Right lobe of liver (tissue), 6 donors: ENCODE data around the gene ZMYND15. TPM values are rescaled to one million over a fixed set of nuclear protein-coding genes. Genes with fewer than 3 reads are reported as not detected.

Experiments used
- ATAC-seq, 4 donors: fragments of 200-7000 bp; cut with Tn5 transposase; one replicate each; pipeline ENCODE4 v1.9.1; 2020; ENCODE audit warnings: mild to moderate bottlenecking in 4 of 4, moderate library complexity in 4 of 4
- DNase-seq, 3 donors: peaks; one replicate each; pipeline ENCODE4 v3.0.0-alpha.2; 2020
- H3K27ac ChIP-seq, 3 donors: fragments of 200-600 bp; one replicate each; pipeline ENCODE4 v1.8.0; 2022
- H3K27me3 ChIP-seq, 2 donors: fragments of 200-600 bp; one replicate each; pipeline ENCODE4 v1.8.0; 2022
- H3K36me3 ChIP-seq, 4 donors: fragments of 200-600 bp; sonication (generic) in 1 of 4; one replicate each; pipeline versions ENCODE4 v1.5.1 to v1.8.0; 2017 to 2022; ENCODE audit warnings: control low read depth in 1 of 4
- H3K4me1 ChIP-seq, 4 donors: fragments of 200-600 bp; sonication (generic) in 1 of 4; one replicate each; pipeline versions ENCODE4 v1.5.1 to v1.8.0; 2017 to 2022; ENCODE audit warnings: control low read depth in 1 of 4
- H3K4me3 ChIP-seq, 3 donors: fragments of 200-600 bp; one replicate each; pipeline ENCODE4 v1.8.0; 2022
- H3K9me3 ChIP-seq, 4 donors: fragments of 200-600 bp; sonication (generic) in 1 of 4; one replicate each; pipeline versions ENCODE4 v1.5.1 to v1.8.0; 2017 to 2022; ENCODE audit warnings: control low read depth in 1 of 4
- POLR2A ChIP-seq: fragments of 450-650 bp; IDR thresholded peaks from one replicate; pipeline ENCODE4 v1.6.1; 2017; ENCODE audit warnings: antibody characterized with exemption, mild to moderate bottlenecking
- WGBS: methylation state at CpG from one replicate; pipeline ENCODE4 v1.1.6; 2018; ENCODE audit warnings: low coverage, low lambda C conversion rate; ENCODE audit not compliant: insufficient coverage; ENCODE audit errors: missing lambda C conversion rate; 5-methylcytosine and 5-hydroxymethylcytosine counted together
- intact Hi-C, 2 donors: fragments of 100-400 bp; cut with DNase I; formaldehyde crosslinking; loops; one replicate each; pipeline versions ENCODE4 v1.11.2 to v1.14.1; 2022
- total RNA-seq, 6 experiments: library from RNA; depleted of rRNA in 2 of 6; stranded (reverse); fragments of >200 nt in 2 of 6; fragmentation: NEBNext Ultra II Directional in 3 of 6; extraction: Animal tissue kit (Norgen Biotek cat#: 25700) in 3 of 6; gene quantifications; one replicate each; pipeline versions ENCODE4 v1.1.0 to v1.2.4, GENCODE V29; 2016 to 2023
- TF ChIP-seq, protein P1 (sequence below), 4 donors: fragments of 200-600 bp in 3 of 4; fragments of 450-650 bp in 1 of 4; IDR thresholded peaks; one replicate each; pipeline versions ENCODE4 v1.5.1 to v1.8.0; 2016 to 2022; ENCODE audit warnings: antibody characterized with exemption in 4 of 4, mild to moderate bottlenecking in 2 of 4
- donor health status: DM: no; HTN: yes; CAD: no.
- donor health status: DM: no; HTN: no; CAD: no.
- donor health status: DM: no; HTN: no; CAD: no.
- donor health status: DM: no; HTN: yes; CAD: no.
- donor health status: DM: no; HTN: yes; CAD: no.

ZMYND15 gene
- total RNA-seq, 6 experiments from 2014 or later, result 0.70 to 6.5 (median 1.9) TPM

DNA sequence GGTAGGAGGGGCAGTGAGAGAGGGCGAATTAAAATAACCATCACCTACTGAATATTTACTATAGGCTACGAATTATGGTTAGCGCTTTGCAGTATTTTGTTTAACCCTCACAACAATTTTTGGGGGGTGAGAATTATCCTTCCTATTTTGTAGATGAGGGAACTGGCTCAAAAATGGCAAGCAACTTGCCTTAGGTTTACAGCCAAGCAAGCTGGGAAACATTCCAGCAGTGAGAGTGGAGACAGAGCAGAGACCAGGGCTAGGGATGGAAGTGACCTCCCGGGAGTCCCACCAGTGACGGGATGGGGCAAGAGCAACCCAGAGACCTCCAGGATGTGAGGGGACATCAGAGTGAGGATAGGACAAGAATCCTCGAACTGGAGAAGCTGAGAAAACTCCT is 46.9 kb downstream of the ZMYND15 start:
- peak overlapping the region in 1 of 3 donors; percentile 18 for H3K4me3 ChIP-seq
- no peaks in the 10 kb centered on the region for H3K9me3 ChIP-seq
- DNase-seq, result no peak
- peak overlapping the region; percentile 84 to 96 (median 92) for H3K27ac ChIP-seq
- H3K36me3 ChIP-seq, result no peaks in the 10 kb centered on the region
- peaks cover 0 to 25% (median 5%) of the 10 kb centered on the region in 4 donors for H3K4me1 ChIP-seq
- no peaks in the 10 kb centered on the region for H3K27me3 ChIP-seq
- no peak for ATAC-seq
- intact Hi-C loops, result loop anchor here (5.0 to 10.0 kb wide), 2 partner anchors 52 to 101 kb away; partner anchors contain the start of genes CXCL16 (in 2 of the 2), MED11 (in 2 of the 2) and ZMYND15 (in 2 of the 2)
- WGBS, result 50% methylated on average over 6 of the region's 6 CpGs
- TF ChIP-seq, protein P1, sequence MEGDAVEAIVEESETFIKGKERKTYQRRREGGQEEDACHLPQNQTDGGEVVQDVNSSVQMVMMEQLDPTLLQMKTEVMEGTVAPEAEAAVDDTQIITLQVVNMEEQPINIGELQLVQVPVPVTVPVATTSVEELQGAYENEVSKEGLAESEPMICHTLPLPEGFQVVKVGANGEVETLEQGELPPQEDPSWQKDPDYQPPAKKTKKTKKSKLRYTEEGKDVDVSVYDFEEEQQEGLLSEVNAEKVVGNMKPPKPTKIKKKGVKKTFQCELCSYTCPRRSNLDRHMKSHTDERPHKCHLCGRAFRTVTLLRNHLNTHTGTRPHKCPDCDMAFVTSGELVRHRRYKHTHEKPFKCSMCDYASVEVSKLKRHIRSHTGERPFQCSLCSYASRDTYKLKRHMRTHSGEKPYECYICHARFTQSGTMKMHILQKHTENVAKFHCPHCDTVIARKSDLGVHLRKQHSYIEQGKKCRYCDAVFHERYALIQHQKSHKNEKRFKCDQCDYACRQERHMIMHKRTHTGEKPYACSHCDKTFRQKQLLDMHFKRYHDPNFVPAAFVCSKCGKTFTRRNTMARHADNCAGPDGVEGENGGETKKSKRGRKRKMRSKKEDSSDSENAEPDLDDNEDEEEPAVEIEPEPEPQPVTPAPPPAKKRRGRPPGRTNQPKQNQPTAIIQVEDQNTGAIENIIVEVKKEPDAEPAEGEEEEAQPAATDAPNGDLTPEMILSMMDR (IDR thresholded peaks at IDR 0.05), result no peak
- TF ChIP-seq POLR2A, result no peak

DNA sequence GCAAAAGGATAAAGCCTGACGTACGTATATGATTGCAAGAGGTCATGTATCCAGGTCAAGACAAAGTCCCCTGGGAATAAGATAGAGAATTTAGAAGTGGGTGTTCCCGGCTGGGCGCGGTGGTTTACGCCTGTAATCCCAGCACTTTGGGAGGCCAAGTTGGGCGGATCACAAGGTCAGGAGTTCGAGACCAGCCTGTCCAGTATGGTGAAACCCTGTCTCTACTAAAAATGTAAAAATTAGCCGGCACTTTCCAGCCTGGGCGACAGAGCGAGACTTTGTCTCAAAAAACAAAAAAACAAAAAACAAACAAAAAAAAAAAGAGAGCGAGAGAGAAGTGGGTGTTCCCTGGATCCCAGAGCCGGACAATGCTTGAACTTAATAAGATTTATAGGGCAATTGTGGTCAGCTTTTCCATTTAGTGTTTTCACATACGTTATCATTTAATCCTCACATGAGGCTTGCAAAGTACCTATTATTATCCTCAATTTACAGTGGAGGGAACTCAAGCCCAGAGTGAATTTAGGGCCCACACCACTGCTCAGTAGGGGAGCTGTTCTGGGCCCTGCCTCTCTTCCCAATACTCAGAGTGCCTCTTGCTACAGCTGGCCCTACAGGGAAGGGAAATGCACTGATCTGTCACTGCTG is 48.6 kb downstream of the ZMYND15 start:
- no peaks in the 10 kb centered on the region for H3K36me3 ChIP-seq
- no peaks in the 10 kb centered on the region for H3K9me3 ChIP-seq
- TF ChIP-seq, protein P1 (IDR thresholded peaks at IDR 0.05), result peak in 1 of 4 donors; percentile 5
- no peak for TF ChIP-seq POLR2A
- no peaks in the 10 kb centered on the region for H3K27me3 ChIP-seq
- intact Hi-C loops, result loop anchor here (5.0 to 10.0 kb wide), 2 partner anchors 53 to 99 kb away; partner anchors contain the start of genes CXCL16 (in 2 of the 2), MED11 (in 2 of the 2) and ZMYND15 (in 2 of the 2)
- 18% methylated on average over 14 of the region's 14 CpGs for WGBS
- no peak for DNase-seq
- peak in 1 of 4 donors; percentile 0 for ATAC-seq
- H3K27ac ChIP-seq, result peak overlapping the region; percentile 84 to 96 (median 92)
- peak overlapping the region; percentile 68 to 84 (median 83) for H3K4me3 ChIP-seq
- H3K4me1 ChIP-seq, result peaks cover 0 to 25% (median 5%) of the 10 kb centered on the region in 4 donors

DNA sequence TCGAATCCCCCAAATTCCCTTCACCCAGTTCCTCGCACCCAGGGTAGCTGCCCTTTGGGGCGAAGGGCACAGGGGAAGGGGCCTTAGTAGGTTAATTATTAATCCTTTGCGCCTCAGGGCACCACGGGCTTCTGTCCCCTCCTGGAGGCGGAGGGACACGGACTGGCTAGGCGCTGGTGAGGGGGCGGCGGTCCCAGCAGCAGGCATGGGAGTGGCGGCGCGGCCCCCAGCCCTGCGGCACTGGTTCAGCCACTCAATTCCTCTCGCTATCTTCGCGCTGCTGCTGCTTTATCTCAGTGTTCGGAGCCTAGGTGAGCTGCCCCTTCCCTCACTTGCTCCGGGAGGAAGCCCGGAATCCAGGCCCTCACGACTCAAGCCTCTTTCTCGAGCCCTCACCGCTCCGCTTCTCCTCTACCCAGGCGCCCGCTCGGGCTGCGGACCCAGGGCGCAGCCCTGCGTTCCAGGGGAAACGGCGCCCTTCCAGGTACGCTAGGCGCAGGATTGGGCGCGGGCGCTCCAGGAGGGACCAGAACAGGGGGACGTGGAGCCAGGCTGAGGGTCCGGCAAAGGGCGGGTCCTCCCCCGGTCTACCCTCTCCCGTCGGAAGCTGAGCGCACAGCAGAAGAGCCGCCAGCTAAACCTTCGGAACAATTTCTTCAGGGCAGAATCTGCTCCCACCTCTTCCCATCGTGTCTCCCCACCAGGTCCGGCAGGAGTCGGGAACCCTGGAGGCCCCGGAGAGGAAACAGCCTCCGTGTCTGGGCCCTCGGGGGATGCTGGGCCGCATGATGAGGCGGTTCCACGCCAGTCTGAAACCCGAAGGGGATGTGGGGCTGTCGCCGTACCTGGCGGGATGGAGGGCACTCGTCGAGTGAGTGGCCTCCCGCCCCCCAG is 49.4 kb downstream of the ZMYND15 start, which contains the start of gene GLTPD2:
Gene GLTPD2 (plus strand): TSS at position 158 of the 894 bp plus-strand sequence. CDS start 48 bp downstream, at position 206.
- 8% methylated on average over 7 of the region's 62 CpGs for WGBS
- ATAC-seq (peak; percentile 40 to 63 (median 57)), DNase-seq (peak; percentile 76 to 79 (median 76))
- Histone ChIP-seq H3K4me3 (peak within 1 kb of the TSS; percentile 68 to 84 (median 83)), H3K4me1 (peaks cover 0 to 25% (median 5%) of the 10 kb centered on the region in 4 donors), H3K27me3 (no peaks in the 10 kb centered on the region), H3K36me3 (no peaks in the 10 kb centered on the region), H3K27ac (peak within 1 kb of the TSS; percentile 84 to 96 (median 92)), H3K9me3 (no peaks in the 10 kb centered on the region)
- intact Hi-C loops, result loop anchor here (5.0 to 10.0 kb wide), 2 partner anchors 54 to 98 kb away; partner anchors contain the start of genes CXCL16 (in 2 of the 2), MED11 (in 2 of the 2) and ZMYND15 (in 2 of the 2)
- TF ChIP-seq, protein P1 (IDR thresholded peaks at IDR 0.05), result peak in 2 of 4 donors; percentile 9 to 16
- TF ChIP-seq POLR2A, result peak; percentile 74

DNA sequence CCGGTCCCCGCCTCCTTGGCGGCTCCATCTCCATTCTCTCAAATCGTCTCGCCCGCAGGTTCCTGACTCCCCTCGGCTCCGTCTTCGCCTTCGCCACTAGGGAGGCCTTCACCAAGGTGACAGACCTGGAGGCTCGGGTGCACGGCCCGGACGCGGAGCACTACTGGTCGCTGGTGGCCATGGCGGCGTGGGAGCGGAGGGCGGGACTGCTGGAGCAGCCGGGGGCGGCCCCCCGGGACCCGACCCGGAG is 50.0 kb downstream of the ZMYND15 start:
- no peak for ATAC-seq
- peaks cover 0 to 25% (median 5%) of the 10 kb centered on the region in 4 donors for H3K4me1 ChIP-seq
- intact Hi-C loops, result loop anchor here (5.0 to 10.0 kb wide), 2 partner anchors 55 to 98 kb away; partner anchors contain the start of genes CXCL16 (in 2 of the 2), MED11 (in 2 of the 2) and ZMYND15 (in 2 of the 2)
- peak overlapping the region; percentile 84 to 96 (median 92) for H3K27ac ChIP-seq
- TF ChIP-seq POLR2A, result no peak
- TF ChIP-seq, protein P1 (IDR thresholded peaks at IDR 0.05), result no peak
- 0% methylated on average over 1 of the region's 25 CpGs for WGBS
- no peaks in the 10 kb centered on the region for H3K9me3 ChIP-seq
- no peaks in the 10 kb centered on the region for H3K27me3 ChIP-seq
- no peaks in the 10 kb centered on the region for H3K36me3 ChIP-seq
- DNase-seq, result no peak
- peak overlapping the region; percentile 68 to 84 (median 83) for H3K4me3 ChIP-seq
